HG03439 (cell line): Measurements from ENCODE around the gene CDKAL1.
A peak's percentile ranks its signal among the peaks of the same experiment; 100 is the strongest.
"Not testable (repeated sequence)": the region's sequence is repeated elsewhere in the genome, so short reads cannot be mapped to it uniquely, and the experiment has no call there.

Source experiments
- ATAC-seq: cut with Tn5 transposase; IDR thresholded peaks from one replicate; pipeline ENCODE4 v1.9.1; 2021; ENCODE audit warnings: mild to moderate bottlenecking, moderate library complexity; ENCODE audit not compliant: unreplicated experiment

Gene CDKAL1

GRCh38 chr6:20732362-20732761, 198.1 kb downstream of the CDKAL1 start:
- ATAC-seq: not testable (repeated sequence)

GRCh38 chr6:20732896-20733295, 198.6 kb downstream of the CDKAL1 start:
- ATAC-seq: no peak

GRCh38 chr6:20737912-20738311, 203.7 kb downstream of the CDKAL1 start:
- ATAC-seq: no peak

GRCh38 chr6:20740088-20740487, 205.8 kb downstream of the CDKAL1 start:
- ATAC-seq: no peak

GRCh38 chr6:20740727-20741126, 206.5 kb downstream of the CDKAL1 start:
- no peak for ATAC-seq

GRCh38 chr6:20741490-20741889, 207.2 kb downstream of the CDKAL1 start:
- ATAC-seq: no peak

GRCh38 chr6:20744911-20745557, 210.8 kb downstream of the CDKAL1 start:
- no peak for ATAC-seq

- peak; percentile 53 for ATAC-seq
Observed at GRCh38 chr6:20746024-20746423, 211.8 kb downstream of the CDKAL1 start.

- ATAC-seq: no peak
Observed at GRCh38 chr6:20746805-20747558, 212.7 kb downstream of the CDKAL1 start.

GRCh38 chr6:20747991-20748390, 213.7 kb downstream of the CDKAL1 start:
- ATAC-seq: no peak

- no peak for ATAC-seq
Observed at GRCh38 chr6:20751293-20751935, 217.2 kb downstream of the CDKAL1 start.

GRCh38 chr6:20755631-20756030, 221.4 kb downstream of the CDKAL1 start:
- ATAC-seq: no peak

- not testable (repeated sequence) for ATAC-seq
Observed at GRCh38 chr6:20756584-20757147, 222.4 kb downstream of the CDKAL1 start.

- no peak for ATAC-seq
Observed at GRCh38 chr6:20757761-20758160, 223.5 kb downstream of the CDKAL1 start.

GRCh38 chr6:20763296-20763695, 229.0 kb downstream of the CDKAL1 start:
- no peak for ATAC-seq

GRCh38 chr6:20769631-20770030, 235.4 kb downstream of the CDKAL1 start:
- no peak for ATAC-seq

GRCh38 chr6:20770773-20771172, 236.5 kb downstream of the CDKAL1 start:
- no peak for ATAC-seq

- ATAC-seq: no peak
Observed at GRCh38 chr6:20771409-20771808, 237.2 kb downstream of the CDKAL1 start.

- no peak for ATAC-seq
Observed at GRCh38 chr6:20773822-20774221, 239.6 kb downstream of the CDKAL1 start.

GRCh38 chr6:20775981-20776380, 241.7 kb downstream of the CDKAL1 start:
- no peak for ATAC-seq

GRCh38 chr6:20777801-20778200, 243.5 kb downstream of the CDKAL1 start:
- no peak for ATAC-seq

GRCh38 chr6:20778459-20778858, 244.2 kb downstream of the CDKAL1 start:
- ATAC-seq: no peak
